K562 (cell line): ENCODE results near the gene ZBTB46. TPM values are rescaled to one million over a fixed set of nuclear protein-coding genes. Genes with fewer than 3 reads are reported as not detected.

ENCODE experiments used
- ELF4 ChIP-seq: fragments of 450-650 bp; formaldehyde crosslinking; IDR thresholded peaks from 2 replicates; pipeline ENCODE4 v1.4.0; 2022; ENCODE audit warnings: missing genetic modification characterization
- JUNB ChIP-seq: fragments of 450-650 bp; formaldehyde crosslinking; conservative IDR thresholded peaks from 2 replicates; pipeline ENCODE4 v1.4.0; 2020; ENCODE audit warnings: mild to moderate bottlenecking
- MAX ChIP-seq: sonication (generic); formaldehyde crosslinking; IDR thresholded peaks from 2 replicates; pipeline ENCODE4 v1.9.0; 2022; ENCODE audit warnings: mild to moderate bottlenecking, missing genetic modification reagents
- NR2C2 ChIP-seq, 2 experiments: fragments of 200-800 bp in 1 of 2; sonication (Bioruptor generic) in 1 of 2; sonication (generic) in 1 of 2; formaldehyde crosslinking in 1 of 2; IDR thresholded peaks; 2 replicates each; pipeline versions ENCODE4 v1.6.1 to v1.8.0; 2016 to 2022; ENCODE audit warnings: mild to moderate bottlenecking in 1 of 2, missing compliant biosample characterization in 1 of 2, missing genetic modification characterization in 1 of 2, missing genetic modification reagents in 1 of 2
- POLR2B ChIP-seq: fragments of 450-650 bp; IDR thresholded peaks from 2 replicates; pipeline ENCODE4 v1.6.1; 2018; ENCODE audit warnings: low read depth; ENCODE audit not compliant: partially characterized antibody
- SAFB ChIP-seq: fragments of 200-400 bp; formaldehyde crosslinking; IDR thresholded peaks from 2 replicates; pipeline ENCODE4 v1.6.1; 2017; ENCODE audit warnings: low read depth, low read length, borderline replicate concordance
- SMC3 ChIP-seq: conservative IDR thresholded peaks from 2 replicates; pipeline ENCODE4 v1.6.1; 2011; ENCODE audit warnings: low read depth, low read length, improper control_type of control experiment; ENCODE audit not compliant: insufficient read depth
- ZBTB7A ChIP-seq: IDR thresholded peaks from 2 replicates; pipeline ENCODE4 v1.6.1; 2011; ENCODE audit warnings: low read depth, mild to moderate bottlenecking, low read length, moderate library complexity, borderline replicate concordance; ENCODE audit not compliant: control insufficient read depth
- ZFP36 ChIP-seq: fragments of 150-350 bp; IDR thresholded peaks from 2 replicates; pipeline ENCODE4 v1.6.1; 2018; ENCODE audit warnings: low read length, low read depth; ENCODE audit not compliant: partially characterized antibody
- ZNF609 ChIP-seq: sonication (generic); formaldehyde crosslinking; IDR thresholded peaks from 2 replicates; pipeline ENCODE4 v1.8.1; 2023; ENCODE audit warnings: missing genetic modification reagents, mild to moderate bottlenecking, borderline replicate concordance
- polyA plus RNA-seq, 8 experiments: library from polyadenylated mRNA; depleted of rRNA in 4 of 8; stranded (reverse) in 5 of 8; unstranded in 3 of 8; fragments of >200 nt; fragmentation: Nextera tagmentation in 2 of 8; fragmentation: Illumina TruSeq in 1 of 8; extraction: Ambion mirVana in 2 of 8; extraction: Trizol in 1 of 8; gene quantifications; 2 replicates each; pipeline versions ENCODE4 v1.2.1 to v1.2.3, GENCODE V29; 2011 to 2014; ENCODE audit warnings: inconsistent platforms in 1 of 8, missing spikeins in 1 of 8
- total RNA-seq, 7 experiments: library from RNA; depleted of rRNA in 6 of 7; stranded (reverse); fragments of >200 nt in 6 of 7; fragmentation: Illumina TruSeq in 2 of 7; extraction: Trizol in 2 of 7; gene quantifications; 2 replicates each; pipeline versions ENCODE4 v1.2.1 to v1.2.3, GENCODE V29; 2011 to 2021; ENCODE audit warnings: low replicate concordance in 1 of 7
- TF ChIP-seq, protein P1 (sequence below), 2 experiments: fragments of 450-650 bp in 1 of 2; sonication (generic) in 1 of 2; formaldehyde crosslinking in 1 of 2; IDR thresholded peaks; 2 replicates each; pipeline versions ENCODE4 v1.7.1 to v1.9.0; 2016 to 2022; ENCODE audit warnings: inconsistent platforms in 1 of 2, mild to moderate bottlenecking in 1 of 2, missing genetic modification reagents in 1 of 2

ZBTB46 gene
- total and polyA plus RNA-seq, 9 of the 15 experiments (the other 6 are each of a cell fraction or from before 2014, with no cell fraction given): 0.29 to 4.1 (median 1.1) TPM

- TF ChIP-seq ELF4 (peak; percentile 81; the same call in 1 of the 2 replicates), POLR2B (peak; percentile 16), NR2C2 (CRISPR knock-in tag; IDR thresholded peaks at IDR 0.05) (peak; percentile 88), NR2C2 (tag; IDR thresholded peaks at IDR 0.05) (no peak; the same call in 1 of the 2 replicates), JUNB (CRISPR knock-in tag) (no peak), SAFB (peak; percentile 61; the same call in 1 of the 2 replicates), ZNF609 (peak; percentile 90), SMC3 (peak; percentile 73), ZBTB7A (0 out of 2 replicates have a peak, but pooled peaks have one; percentile 24), ZFP36 (peak; percentile 55), MAX (peak; percentile 85)
- TF ChIP-seq, protein P1, sequence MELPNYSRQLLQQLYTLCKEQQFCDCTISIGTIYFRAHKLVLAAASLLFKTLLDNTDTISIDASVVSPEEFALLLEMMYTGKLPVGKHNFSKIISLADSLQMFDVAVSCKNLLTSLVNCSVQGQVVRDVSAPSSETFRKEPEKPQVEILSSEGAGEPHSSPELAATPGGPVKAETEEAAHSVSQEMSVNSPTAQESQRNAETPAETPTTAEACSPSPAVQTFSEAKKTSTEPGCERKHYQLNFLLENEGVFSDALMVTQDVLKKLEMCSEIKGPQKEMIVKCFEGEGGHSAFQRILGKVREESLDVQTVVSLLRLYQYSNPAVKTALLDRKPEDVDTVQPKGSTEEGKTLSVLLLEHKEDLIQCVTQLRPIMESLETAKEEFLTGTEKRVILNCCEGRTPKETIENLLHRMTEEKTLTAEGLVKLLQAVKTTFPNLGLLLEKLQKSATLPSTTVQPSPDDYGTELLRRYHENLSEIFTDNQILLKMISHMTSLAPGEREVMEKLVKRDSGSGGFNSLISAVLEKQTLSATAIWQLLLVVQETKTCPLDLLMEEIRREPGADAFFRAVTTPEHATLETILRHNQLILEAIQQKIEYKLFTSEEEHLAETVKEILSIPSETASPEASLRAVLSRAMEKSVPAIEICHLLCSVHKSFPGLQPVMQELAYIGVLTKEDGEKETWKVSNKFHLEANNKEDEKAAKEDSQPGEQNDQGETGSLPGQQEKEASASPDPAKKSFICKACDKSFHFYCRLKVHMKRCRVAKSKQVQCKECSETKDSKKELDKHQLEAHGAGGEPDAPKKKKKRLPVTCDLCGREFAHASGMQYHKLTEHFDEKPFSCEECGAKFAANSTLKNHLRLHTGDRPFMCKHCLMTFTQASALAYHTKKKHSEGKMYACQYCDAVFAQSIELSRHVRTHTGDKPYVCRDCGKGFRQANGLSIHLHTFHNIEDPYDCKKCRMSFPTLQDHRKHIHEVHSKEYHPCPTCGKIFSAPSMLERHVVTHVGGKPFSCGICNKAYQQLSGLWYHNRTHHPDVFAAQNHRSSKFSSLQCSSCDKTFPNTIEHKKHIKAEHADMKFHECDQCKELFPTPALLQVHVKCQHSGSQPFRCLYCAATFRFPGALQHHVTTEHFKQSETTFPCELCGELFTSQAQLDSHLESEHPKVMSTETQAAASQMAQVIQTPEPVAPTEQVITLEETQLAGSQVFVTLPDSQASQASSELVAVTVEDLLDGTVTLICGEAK (IDR thresholded peaks at IDR 0.05): peak; percentile 68; the same call in 1 of the 2 replicates
- TF ChIP-seq, protein P1 (CRISPR knock-in tag; IDR thresholded peaks at IDR 0.05): no peak
Observed at GRCh38 chr20:63863798-63864544, 32.9 kb upstream of the ZBTB46 start (continued).
